CD4-positive, alpha-beta T cell treated with Interleukin-12 subunit alpha and Interleukin-12 subunit beta, for 1 hour (primary cell): ENCODE data around the gene RAPGEF4.
"Not testable (repeated sequence)": the region's sequence is repeated elsewhere in the genome, so short reads cannot be mapped to it uniquely, and the experiment has no call there.

Experiments used
- DNase-seq: peaks from one replicate; pipeline ENCODE4 v3.0.0-alpha.2; 2020

RAPGEF4 gene

DNA sequence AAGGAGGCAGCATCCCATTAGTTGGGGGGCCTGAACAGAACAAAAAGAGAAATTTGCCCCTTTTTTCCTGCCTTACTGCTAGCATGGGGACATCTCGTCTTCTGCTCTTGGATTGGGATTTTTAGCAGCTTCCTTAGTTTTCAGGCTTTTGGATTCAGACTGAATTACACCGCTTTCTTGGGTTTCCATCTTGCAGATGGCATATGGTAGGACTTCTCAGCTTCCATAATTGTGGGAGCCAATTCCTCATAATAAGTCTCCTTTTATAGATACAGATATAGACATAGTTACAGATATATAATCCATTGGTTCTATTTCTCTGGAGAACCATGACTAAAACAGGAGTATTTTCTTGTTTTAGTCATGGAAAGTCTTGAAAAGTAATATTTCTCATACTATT, 5.2 kb upstream of the RAPGEF4 start:
- no peak for DNase-seq

DNA sequence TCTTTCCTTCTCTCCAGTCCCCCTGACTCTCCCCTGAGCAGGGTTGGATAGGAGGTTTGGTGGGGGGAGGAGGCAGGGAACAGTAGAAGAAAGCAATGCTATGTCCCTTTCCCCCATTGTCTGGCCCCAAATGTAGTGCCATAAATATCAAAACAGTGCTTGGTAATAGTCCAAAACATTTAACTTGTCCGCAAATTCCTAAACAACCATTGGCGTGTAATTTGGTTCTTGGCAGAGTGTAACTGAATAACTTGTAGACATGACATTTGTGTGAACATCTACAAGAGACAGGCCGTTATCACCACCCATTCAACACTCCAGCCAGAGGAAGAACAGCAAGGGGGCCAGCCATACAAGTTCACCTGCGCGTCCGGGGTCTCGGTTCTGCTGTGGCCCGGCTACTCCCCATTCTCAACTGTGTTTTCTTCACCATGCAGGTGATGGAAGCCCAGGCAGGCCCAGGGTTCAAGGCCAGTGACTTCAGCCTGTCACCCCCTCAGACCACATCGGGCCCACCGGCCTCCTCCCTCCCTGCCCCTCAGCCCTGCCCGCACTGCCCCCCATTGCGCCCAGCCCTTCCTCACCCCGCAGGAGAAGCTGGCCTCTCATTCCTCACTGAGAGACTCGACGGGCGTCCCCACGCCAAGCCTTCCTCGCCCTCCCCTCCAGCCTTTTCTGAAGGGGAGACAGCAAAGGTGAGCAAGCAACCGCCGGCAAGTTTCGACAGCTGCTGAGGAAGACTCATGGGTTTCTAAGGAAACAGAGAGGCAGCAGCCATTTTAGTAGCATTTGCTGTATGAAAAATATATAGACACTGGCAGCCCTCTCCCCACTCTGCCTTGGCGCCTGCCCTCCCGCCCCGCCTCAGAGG, 699 bp upstream of the RAPGEF4 start:
- no peak for DNase-seq

DNA sequence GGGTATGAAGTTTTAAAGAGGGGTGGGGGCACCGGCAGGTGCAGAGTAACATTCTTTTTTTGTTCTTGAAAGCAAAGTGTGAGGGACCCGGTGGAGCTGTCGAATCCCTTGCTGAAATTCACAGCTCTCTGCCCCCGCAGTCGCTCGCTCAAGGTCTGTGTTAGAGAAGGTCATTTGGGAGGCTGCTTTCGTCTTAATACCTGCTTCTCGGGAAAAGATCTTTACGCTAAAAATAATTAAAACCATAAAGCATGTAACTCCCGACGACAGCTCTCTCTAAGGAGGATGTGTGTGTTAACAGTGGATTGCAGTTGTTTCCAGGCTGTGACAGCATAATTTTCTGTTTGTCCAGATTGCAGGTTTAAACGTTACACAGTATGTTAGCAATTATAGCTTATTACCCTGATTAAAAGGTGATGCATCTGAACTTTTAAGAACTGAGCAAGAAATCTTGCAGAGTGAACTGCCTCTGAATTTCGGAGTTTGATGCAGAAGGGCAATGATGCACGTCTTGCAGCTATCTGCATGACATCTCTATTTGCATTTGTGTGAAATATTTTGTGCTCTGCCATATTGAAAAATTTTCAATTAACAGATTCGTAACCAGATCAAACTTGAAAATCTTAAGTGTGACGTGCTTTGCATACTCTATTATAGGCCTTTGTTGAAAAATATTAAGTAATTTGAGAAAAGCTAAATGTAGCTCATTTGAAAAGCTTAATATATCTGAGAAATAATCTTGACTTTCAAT, 954 bp downstream of the RAPGEF4 start:
- DNase-seq, result no peak

DNA sequence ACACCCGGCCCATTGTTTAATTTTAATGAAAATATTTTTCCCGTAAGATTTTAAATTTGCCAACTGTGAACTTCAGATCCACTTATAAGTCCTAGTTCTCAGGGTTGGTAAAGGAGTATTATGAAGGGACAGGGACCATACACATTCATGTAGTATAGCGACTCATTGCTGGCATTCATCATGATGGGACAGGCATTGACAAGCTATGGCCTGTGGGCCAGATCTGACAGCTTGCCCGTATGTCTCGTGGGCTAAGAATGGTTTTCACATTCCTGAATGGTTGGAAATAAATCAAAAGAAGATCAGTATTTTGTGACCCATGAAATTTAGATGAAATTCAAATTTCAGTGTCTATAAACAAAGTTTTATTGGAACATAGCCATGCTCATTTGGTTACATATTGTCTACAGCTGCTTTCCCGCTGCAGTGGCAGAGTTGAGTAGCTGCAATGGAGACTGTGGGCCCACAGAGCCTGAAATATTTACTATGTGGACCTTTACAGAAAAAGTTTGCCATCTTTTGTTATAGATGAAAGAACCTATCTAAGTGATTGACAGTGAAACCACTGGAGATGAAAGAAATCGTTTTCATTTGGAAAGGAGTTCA, 4.1 kb downstream of the RAPGEF4 start:
- DNase-seq, result no peak

GRCh38 chr2:172740856-172741255, 5.2 kb downstream of the RAPGEF4 start:
- no peak for DNase-seq

- DNase-seq, result no peak
Observed at GRCh38 chr2:172742931-172743540, 7.4 kb downstream of the RAPGEF4 start.

DNA sequence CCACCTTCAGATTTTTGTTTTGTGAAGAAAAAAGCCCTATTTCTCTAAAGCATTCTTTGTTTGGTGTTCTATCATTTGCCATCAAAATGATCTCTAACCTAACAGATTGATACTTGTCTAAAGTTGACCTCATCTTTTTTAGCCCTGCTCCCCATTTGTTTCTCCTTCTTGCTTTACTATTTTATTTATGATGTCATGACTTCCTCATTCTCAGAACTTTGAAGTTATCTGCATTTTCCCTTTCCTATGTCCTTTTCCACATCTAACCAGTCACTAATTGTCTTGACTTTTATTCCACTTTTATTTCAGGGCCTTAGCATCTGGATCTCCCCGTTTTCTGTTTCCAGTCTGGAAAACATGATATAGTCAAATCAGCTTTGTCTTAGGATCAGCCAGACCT, 8.3 kb downstream of the RAPGEF4 start:
- DNase-seq, result no peak

- no peak for DNase-seq
Observed at GRCh38 chr2:172745636-172746035, 10.0 kb downstream of the RAPGEF4 start.

DNA sequence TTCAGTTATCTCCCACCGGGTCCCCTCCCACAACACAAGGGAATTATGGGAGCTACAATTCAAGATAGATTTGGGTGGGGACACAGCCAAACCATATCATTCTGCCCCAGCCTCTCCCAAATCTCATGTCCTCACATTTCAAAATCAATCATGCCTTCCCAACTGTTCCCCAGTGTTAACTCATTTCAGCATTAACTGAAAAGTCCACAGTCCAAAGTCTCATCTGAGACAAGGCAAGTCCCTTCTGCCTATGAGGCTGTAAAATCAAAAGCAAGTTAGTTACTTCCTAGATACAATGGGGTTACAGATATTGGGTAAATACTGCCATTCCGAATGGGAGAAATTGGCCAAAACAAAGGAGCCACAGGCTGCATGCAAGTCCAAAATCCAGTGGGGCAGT, 12.9 kb downstream of the RAPGEF4 start:
- DNase-seq, result not testable (repeated sequence)

GRCh38 chr2:172749388-172749787, 13.7 kb downstream of the RAPGEF4 start:
- DNase-seq, result no peak

DNA sequence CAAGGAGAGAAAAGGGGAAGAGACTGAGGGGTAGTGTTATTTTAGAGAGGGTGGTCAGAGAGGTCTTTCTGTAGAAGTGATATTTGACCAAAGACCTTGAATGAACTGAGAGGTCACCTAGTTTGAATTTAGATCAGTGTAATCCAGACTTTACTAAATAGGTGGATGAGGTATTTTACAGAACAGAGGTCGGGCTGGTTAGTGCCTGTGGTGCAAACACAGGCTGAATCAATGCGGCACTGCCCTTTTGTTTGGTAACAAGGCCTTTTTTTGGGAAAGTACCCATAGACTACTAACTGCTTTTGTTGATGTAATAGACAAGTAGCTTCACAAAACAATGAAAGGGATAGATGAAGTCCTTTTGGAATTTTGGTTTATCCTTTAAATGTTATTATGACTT, 15.9 kb downstream of the RAPGEF4 start:
- DNase-seq, result no peak

- DNase-seq, result no peak
Observed at GRCh38 chr2:172753610-172754009, 18.0 kb downstream of the RAPGEF4 start.

- no peak for DNase-seq
Observed at GRCh38 chr2:172759441-172759840, 23.8 kb downstream of the RAPGEF4 start.

GRCh38 chr2:172761306-172761705, 25.7 kb downstream of the RAPGEF4 start:
- no peak for DNase-seq

GRCh38 chr2:172762574-172762973, 26.9 kb downstream of the RAPGEF4 start:
- DNase-seq, result no peak

DNA sequence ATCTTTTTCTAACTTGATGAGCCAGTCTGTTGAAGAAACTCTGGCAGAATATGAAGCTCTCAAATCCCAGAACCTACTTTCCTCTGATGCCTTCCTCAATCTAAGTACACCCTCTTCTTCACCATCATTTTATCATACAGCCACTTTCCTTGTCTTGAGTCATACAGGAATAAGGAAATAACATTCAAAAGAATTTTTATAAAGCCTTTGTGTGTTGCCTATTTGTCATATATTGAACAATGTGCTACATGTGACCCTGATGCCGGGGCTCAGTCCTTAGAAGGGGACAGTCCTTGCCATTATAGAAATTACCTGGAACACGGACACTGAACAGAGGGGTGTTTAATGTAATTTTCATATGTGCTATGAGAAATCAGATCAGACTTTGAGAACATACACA, 27.4 kb downstream of the RAPGEF4 start:
- no peak for DNase-seq

- DNase-seq, result no peak
Observed at GRCh38 chr2:172765662-172766061, 30.0 kb downstream of the RAPGEF4 start.

DNA sequence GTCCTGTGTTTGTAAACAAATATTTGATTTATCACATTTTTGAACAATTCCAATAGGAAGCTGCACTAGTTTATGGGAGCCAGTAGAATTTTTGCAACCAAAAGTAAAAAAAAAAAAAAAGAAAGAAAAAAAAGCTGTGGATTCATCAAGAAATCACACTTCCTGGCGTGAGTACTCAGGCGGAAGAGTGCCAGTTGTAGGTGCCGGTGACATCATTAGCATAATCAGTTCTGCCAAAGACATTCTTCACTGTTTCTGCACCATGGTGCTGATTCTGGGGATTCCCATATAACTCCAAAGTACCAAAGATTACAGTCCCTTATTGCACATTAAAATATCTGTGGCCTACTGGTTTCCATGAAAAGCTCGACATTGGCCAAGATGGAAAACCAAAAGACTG, 32.8 kb downstream of the RAPGEF4 start:
- no peak for DNase-seq

GRCh38 chr2:172769879-172770278, 34.2 kb downstream of the RAPGEF4 start:
- no peak for DNase-seq

- no peak for DNase-seq
Observed at GRCh38 chr2:172770887-172771286, 35.2 kb downstream of the RAPGEF4 start.

DNA sequence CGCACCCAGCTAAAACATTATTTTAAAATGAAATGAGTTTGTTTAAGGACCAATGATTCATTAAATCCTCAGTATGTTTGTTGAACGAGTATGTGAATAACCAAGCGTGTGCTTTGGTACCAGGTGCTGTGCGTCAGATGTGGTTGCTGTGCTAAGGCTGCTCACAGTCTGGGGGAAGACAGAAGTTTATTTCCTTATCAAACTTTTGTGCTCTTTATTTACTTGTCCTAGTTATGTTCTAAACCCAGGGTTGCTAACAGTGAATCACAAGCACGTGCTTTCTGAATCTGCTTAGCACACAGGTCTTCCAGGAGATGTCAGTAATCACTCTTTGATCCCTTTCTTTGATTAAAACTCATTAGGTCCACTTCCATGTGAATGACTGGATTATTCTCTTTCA, 37.0 kb downstream of the RAPGEF4 start:
- no peak for DNase-seq

GRCh38 chr2:172774302-172774701, 38.7 kb downstream of the RAPGEF4 start:
- DNase-seq, result no peak

GRCh38 chr2:172775319-172775718, 39.7 kb downstream of the RAPGEF4 start:
- DNase-seq, result no peak
